Measurements from ENCODE around the gene RCN2.

RCN2 gene

DNA sequence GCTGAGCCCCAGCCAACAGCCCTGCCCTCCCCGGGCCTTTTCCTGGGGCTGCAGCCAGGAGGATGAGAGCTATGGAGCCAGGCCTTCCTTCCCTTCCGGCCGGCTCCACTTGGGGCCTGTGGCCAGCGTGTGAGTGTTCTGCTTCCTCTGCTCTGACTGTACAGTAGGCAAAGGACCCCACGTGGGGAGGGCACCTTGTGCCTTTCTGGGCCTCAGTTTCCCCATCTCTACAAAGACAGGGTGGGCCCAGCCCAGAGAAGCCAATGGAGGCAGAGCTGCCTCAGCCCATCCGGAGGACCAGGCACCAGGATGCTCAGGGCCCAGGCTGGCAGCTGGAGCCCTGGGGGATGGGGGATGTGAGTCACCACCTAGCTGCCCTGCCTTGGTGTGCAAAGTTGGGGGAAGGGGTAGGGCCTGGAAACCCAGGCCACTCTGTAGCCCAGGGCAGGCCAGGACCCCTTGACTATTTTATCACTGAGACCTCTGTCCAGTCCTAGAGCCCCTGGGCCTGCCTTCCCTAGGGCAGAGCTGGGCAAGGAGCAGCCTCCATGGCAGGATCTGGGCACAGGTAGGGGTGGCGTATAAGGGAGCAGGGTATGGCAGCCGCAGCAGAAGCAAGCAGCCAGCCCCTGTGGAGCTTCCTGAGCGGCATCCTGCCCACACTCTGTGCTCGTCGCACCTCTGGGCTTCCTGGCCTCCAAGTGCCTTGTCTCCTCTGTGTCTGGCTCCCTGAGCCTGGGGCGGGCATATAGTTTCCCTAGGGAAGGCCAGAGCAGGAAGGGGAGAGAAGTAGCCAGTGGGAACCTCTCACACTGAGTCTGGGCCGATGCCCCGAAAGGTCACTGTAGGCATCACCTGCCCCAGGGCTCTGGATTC is 65.2 kb downstream of the RCN2 start:
- DNase-seq = no peak

DNA sequence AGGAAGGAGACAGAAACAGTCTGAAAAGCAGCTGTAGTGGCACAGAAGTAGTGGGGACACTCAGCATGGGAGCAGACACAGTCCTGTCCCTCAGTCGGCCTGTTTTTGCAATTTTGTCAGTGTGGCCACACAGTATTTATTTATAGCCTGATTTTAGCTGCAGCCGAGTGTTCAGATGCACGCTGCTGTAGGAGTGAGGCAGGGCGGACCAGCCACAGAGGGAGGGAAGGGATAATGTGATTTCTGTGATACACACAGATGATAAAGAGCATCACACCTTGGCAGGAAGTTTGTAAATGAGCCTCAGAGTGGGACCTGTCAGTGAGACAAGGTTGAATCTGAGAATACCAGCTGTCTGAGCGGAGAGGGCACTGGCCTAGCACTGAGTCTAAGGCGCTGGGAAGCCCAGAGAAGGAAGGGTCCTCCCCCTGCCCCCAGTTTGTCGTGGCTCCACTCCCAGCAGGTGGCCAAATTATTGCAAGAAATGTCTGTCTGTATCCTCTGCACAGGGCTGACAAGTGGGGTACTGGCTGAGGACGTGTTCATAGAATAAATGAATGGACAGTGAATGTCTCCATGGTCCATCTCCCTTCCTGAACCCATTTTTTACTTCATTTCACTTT is 67.2 kb downstream of the RCN2 start:
- DNase-seq = no peak

DNA sequence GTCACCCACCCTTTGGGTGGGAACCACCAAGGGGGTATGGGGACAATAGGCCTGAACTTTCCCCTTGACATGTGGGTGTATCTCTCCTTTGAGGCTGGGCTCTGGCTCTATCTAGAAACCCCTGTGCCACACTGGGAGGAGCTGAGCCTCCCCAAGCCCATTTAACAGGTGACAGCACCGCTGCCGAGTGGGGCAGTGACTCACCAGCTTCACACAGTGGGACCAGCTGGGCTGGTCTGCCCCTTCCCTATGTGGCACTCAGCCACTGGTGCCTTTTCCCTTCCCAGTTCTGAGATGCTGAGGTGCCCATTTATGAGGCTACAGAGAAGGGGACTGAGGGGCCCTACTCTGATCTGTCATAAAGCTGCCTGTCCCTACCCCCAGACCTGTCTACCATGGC is 68.4 kb downstream of the RCN2 start:
- DNase-seq = no peak

DNA sequence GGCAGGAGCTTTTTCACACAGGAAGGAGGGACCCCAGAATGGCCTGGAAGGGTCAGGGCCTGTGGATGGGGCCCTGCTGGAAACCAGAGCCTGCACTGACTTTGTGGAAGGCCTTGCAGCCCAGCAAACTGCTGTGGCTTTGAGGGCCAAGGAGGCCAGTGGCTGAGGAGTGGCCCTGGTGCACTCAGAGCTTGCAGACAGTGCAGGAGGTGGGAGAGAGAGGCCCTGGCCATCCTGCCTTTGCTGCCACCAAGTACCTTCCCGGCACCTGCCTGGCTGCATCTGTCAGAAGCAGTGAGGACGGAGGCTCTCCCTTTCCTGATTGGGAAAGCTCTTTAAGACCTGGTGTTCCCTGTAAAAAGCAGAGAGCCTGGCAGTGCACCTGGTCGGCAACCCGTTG is 69.8 kb downstream of the RCN2 start:
- no peak for DNase-seq

DNA sequence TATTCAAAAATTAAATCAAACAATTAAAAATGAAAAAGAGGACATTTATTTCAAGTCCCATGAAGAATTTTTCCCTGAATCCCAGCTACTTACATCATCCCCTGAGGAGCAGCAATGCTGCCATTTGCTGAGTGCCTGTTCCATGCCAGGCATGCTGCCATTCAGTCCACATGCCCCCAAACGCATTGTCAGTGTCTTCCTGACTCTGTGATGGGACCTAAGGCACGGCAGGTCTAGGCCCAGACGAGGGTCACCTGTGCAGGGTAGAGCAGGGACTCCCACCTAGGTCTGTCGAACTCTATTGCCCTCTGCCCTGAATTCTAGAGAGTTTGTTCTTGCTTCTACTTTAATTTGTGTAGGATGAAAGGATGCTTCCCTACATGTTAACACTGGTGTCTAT is 70.4 kb downstream of the RCN2 start:
- no peak for DNase-seq

DNA sequence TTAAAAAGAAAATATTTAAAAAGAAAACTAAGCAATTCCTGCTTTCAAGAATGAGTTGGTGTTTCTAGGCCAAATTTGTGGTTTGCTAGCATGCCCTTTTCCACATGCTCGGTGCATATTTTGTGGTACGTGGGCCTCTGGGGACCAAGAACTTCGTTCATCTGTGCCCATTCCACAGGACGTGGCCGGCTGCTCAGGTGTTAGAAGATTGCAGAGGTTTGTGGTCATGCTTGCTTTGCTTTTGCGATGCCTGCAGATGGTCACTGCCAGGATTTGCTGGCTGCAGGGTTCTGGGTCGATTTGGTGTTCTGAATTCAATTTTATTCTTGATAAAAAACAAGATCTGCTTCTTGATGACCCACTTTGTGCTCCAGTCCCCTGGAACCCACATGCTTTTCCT is 70.9 kb downstream of the RCN2 start:
- DNase-seq = no peak

GRCh38 chr15:77002954-77003912 is 71.7 kb downstream of the RCN2 start:
- DNase-seq = no peak

Data from amniotic stem cell (primary cell).